HG03108 (cell line): ENCODE measurements around the gene SERPINF2.
"Not testable (repeated sequence)": the region's sequence is repeated elsewhere in the genome, so short reads cannot be mapped to it uniquely, and the experiment has no call there.

Experiments
- ATAC-seq: cut with Tn5 transposase; IDR thresholded peaks from one replicate; pipeline ENCODE4 v1.9.1; 2021; ENCODE audit warnings: moderate library complexity; ENCODE audit not compliant: unreplicated experiment

Gene SERPINF2

GRCh38 chr17:1733759-1734158 is 8.9 kb upstream of the SERPINF2 start:
- ATAC-seq: no peak

- no peak for ATAC-seq
Measured at GRCh38 chr17:1735418-1735817, 7.3 kb upstream of the SERPINF2 start.

- no peak for ATAC-seq
Measured at GRCh38 chr17:1735834-1736347, 6.8 kb upstream of the SERPINF2 start.

GRCh38 chr17:1736348-1737281 is 6.1 kb upstream of the SERPINF2 start:
- no peak for ATAC-seq

GRCh38 chr17:1737531-1738291 is 5.0 kb upstream of the SERPINF2 start:
- ATAC-seq: no peak

- ATAC-seq: not testable (repeated sequence)
Measured at GRCh38 chr17:1741899-1742298, 772 bp upstream of the SERPINF2 start.

GRCh38 chr17:1743088-1743439 is 393 bp downstream of the SERPINF2 start:
- ATAC-seq: no peak

GRCh38 chr17:1744551-1745512 is 2.2 kb downstream of the SERPINF2 start:
- ATAC-seq: no peak

GRCh38 chr17:1745513-1746020 is 2.9 kb downstream of the SERPINF2 start:
- no peak for ATAC-seq

- no peak for ATAC-seq
Measured at GRCh38 chr17:1746975-1747543, 4.4 kb downstream of the SERPINF2 start.

- no peak for ATAC-seq
Measured at GRCh38 chr17:1750628-1751027, 8.0 kb downstream of the SERPINF2 start.

- ATAC-seq: no peak
Measured at GRCh38 chr17:1752425-1753262, 10.0 kb downstream of the SERPINF2 start.

- ATAC-seq: no peak
Measured at GRCh38 chr17:1753767-1754429, 11.2 kb downstream of the SERPINF2 start.

GRCh38 chr17:1754430-1755112 is 11.9 kb downstream of the SERPINF2 start:
- no peak for ATAC-seq

GRCh38 chr17:1755252-1755826 is 12.7 kb downstream of the SERPINF2 start:
- ATAC-seq: no peak

- ATAC-seq: no peak
Measured at GRCh38 chr17:1755827-1756262, 13.2 kb downstream of the SERPINF2 start.

GRCh38 chr17:1758807-1759206 is 16.1 kb downstream of the SERPINF2 start:
- no peak for ATAC-seq

- no peak for ATAC-seq
Measured at GRCh38 chr17:1759529-1759928, 16.9 kb downstream of the SERPINF2 start.
